Ovary (tissue), 9 donors: Measurements from ENCODE around the gene CPSF2. TPM values are rescaled to one million over a fixed set of nuclear protein-coding genes. Genes with fewer than 3 reads are reported as not detected.
"Not testable (repeated sequence)": the region's sequence is repeated elsewhere in the genome, so short reads cannot be mapped to it uniquely, and the experiment has no call there.

Source experiments
- DNase-seq, 5 donors: peaks; one replicate each; pipeline ENCODE4 v3.0.0-alpha.2; 2019 to 2020
- H3K27ac ChIP-seq, 2 donors: fragments of 200-600 bp; one replicate each; pipeline versions ENCODE4 v1.5.1 to v1.8.0; 2019 to 2022
- H3K27me3 ChIP-seq: fragments of 200-600 bp; one replicate; pipeline ENCODE4 v1.8.0; 2022
- H3K36me3 ChIP-seq: fragments of 200-600 bp; sonication (generic); one replicate; pipeline ENCODE4 v1.5.1; 2019
- H3K4me1 ChIP-seq: one replicate; pipeline ENCODE4 v1.8.1; 2013; ENCODE audit warnings: mild to moderate bottlenecking, moderate library complexity; ENCODE audit not compliant: insufficient read depth
- H3K4me3 ChIP-seq: fragments of 200-600 bp; sonication (generic); one replicate; pipeline ENCODE4 v1.5.1; 2017
- H3K9me3 ChIP-seq, 2 donors: fragments of 200-600 bp in 1 of 2; sonication (generic) in 1 of 2; one replicate each; pipeline versions ENCODE4 v1.5.1 to v1.8.1; 2013 to 2019; ENCODE audit warnings: mild to moderate bottlenecking in 1 of 2, moderate library complexity in 1 of 2
- CTCF ChIP-seq, 3 donors: fragments of 450-650 bp in 2 of 3; fragments of 200-600 bp in 1 of 3; IDR thresholded peaks; one replicate each; pipeline versions ENCODE4 v1.5.1 to v1.8.0; 2016 to 2022; ENCODE audit warnings: antibody characterized with exemption in 3 of 3, mild to moderate bottlenecking in 1 of 3
- EP300 ChIP-seq: sonication (generic); formaldehyde crosslinking; IDR thresholded peaks from one replicate; pipeline ENCODE4 v1.6.1; 2017; ENCODE audit warnings: antibody characterized with exemption
- POLR2A ChIP-seq: fragments of 450-650 bp; IDR thresholded peaks from one replicate; pipeline ENCODE4 v1.6.1; 2017; ENCODE audit warnings: antibody characterized with exemption, mild to moderate bottlenecking, moderate library complexity
- whole genome bisulfite sequencing, 3 donors: extraction: QIAGEN DNeasy Blood & Tissue Kit in 1 of 3; methylation state at CpG; one replicate each; pipeline versions ENCODE4 v1.1.5 to v1.1.7; 2013 to 2017; 5-methylcytosine and 5-hydroxymethylcytosine counted together
- intact Hi-C, 4 donors: fragments of 100-400 bp; cut with DNase I; formaldehyde crosslinking; loops; one replicate each; pipeline versions ENCODE4 v1.11.0 to v1.15.1; 2022 to 2023
- polyA plus RNA-seq, 2 donors: library from polyadenylated mRNA; stranded (reverse); fragments of 200-250 nt in 1 of 2; fragments of 350-450 nt in 1 of 2; fragmentation: Illumina TruSeq in 1 of 2; extraction: RNeasy Lipid Tissue Mini Kit (QIAGEN cat#74804) in 1 of 2; gene quantifications; one replicate each; pipeline ENCODE4 v1.2.3, GENCODE V29; 2013 to 2014
- total RNA-seq, 7 donors: library from RNA; depleted of rRNA in 2 of 7; stranded (reverse); fragments of >200 nt in 2 of 7; fragmentation: NEBNext Ultra II Directional in 3 of 7; extraction: Animal tissue kit (Norgen Biotek cat#: 25700) in 3 of 7; gene quantifications; one replicate each; pipeline versions ENCODE4 v1.1.0 to v1.2.4, GENCODE V29; 2016 to 2023
- donor health status: DM: no; HTN: no; CAD: no; lungs with moderate emphysema.
- donor health status: DM: no; HTN: no; CAD: no.
- donor health status: Bipolar disorder and iron deficiency.
- donor health status: DM: yes; HTN: yes; CAD: no.
- donor health status: DM: no; HTN: no; CAD: no.
- donor health status: DM: yes; HTN: yes; CAD: no.

CPSF2 gene
- total and polyA plus RNA-seq, 9 donors = 9.2 to 61.9 (median 37.7) TPM

GRCh38 chr14:92185559-92185958 lies 63.8 kb downstream of the CPSF2 start:
- Histone ChIP-seq H3K4me1 (no peaks in the 10 kb centered on the region), H3K27ac (no peak overlapping the region), H3K4me3 (no peak overlapping the region), H3K27me3 (no peaks in the 10 kb centered on the region), H3K36me3 (no peaks in the 10 kb centered on the region), H3K9me3 (no peaks in the 10 kb centered on the region)
- intact Hi-C loops = no loop called here
- no peak for TF ChIP-seq CTCF (IDR thresholded peaks at IDR 0.05)
- TF ChIP-seq EP300 = no peak
- no peak for TF ChIP-seq POLR2A
- WGBS, 3 donors = 81 to 93% (median 90%) methylated on average over 6 of the region's 6 CpGs
- no peak for DNase-seq

GRCh38 chr14:92187616-92188015 lies 65.8 kb downstream of the CPSF2 start:
- H3K27ac ChIP-seq, H3K27me3 ChIP-seq, DNase-seq, H3K36me3 ChIP-seq, H3K4me3 ChIP-seq, intact Hi-C loops, H3K9me3 ChIP-seq, H3K4me1 ChIP-seq: not testable (repeated sequence)
- WGBS, 3 donors = 75 to 94% (median 90%) methylated on average over 8 to 23 of the region's 23 CpGs

GRCh38 chr14:92190768-92191167 lies 69.0 kb downstream of the CPSF2 start:
- no peak for DNase-seq
- TF ChIP-seq POLR2A = no peak
- intact Hi-C loops = no loop called here
- H3K36me3 ChIP-seq = no peaks in the 10 kb centered on the region
- 75 to 77% (median 77%) methylated on average over 6 of the region's 6 CpGs for WGBS, 3 donors
- no peak overlapping the region for H3K4me3 ChIP-seq
- no peaks in the 10 kb centered on the region for H3K4me1 ChIP-seq
- H3K27ac ChIP-seq = no peak overlapping the region
- H3K27me3 ChIP-seq = no peaks in the 10 kb centered on the region
- H3K9me3 ChIP-seq = no peaks in the 10 kb centered on the region

GRCh38 chr14:92198804-92199203 lies 77.0 kb downstream of the CPSF2 start:
- no peak overlapping the region for H3K27ac ChIP-seq
- TF ChIP-seq CTCF (IDR thresholded peaks at IDR 0.05) (no peak), POLR2A (no peak), EP300 (no peak)
- 76 to 83% (median 79%) methylated on average over 5 of the region's 5 CpGs for WGBS, 3 donors

GRCh38 chr14:92199763-92200162 lies 78.0 kb downstream of the CPSF2 start:
- WGBS, 3 donors = 46 to 50% (median 49%) methylated on average over 6 of the region's 6 CpGs
- H3K4me1 ChIP-seq = no peaks in the 10 kb centered on the region
- no peaks in the 10 kb centered on the region for H3K9me3 ChIP-seq
- intact Hi-C loops = no loop called here
- H3K4me3 ChIP-seq = no peak overlapping the region
- H3K27ac ChIP-seq = no peak overlapping the region
- no peak for DNase-seq
- TF ChIP-seq CTCF (IDR thresholded peaks at IDR 0.05) = no peak
- no peak for TF ChIP-seq POLR2A
- no peak for TF ChIP-seq EP300
- no peaks in the 10 kb centered on the region for H3K27me3 ChIP-seq
- no peaks in the 10 kb centered on the region for H3K36me3 ChIP-seq

More at GRCh38 chr14:92198804-92199203, 77.0 kb downstream of the CPSF2 start:
- H3K4me1 ChIP-seq = no peaks in the 10 kb centered on the region
- H3K9me3 ChIP-seq = no peaks in the 10 kb centered on the region
- no peak for DNase-seq
- no peak overlapping the region for H3K4me3 ChIP-seq
- no peaks in the 10 kb centered on the region for H3K36me3 ChIP-seq
- H3K27me3 ChIP-seq = no peaks in the 10 kb centered on the region
- intact Hi-C loops = no loop called here

- Histone ChIP-seq H3K27ac (no peak overlapping the region), H3K4me3 (no peak overlapping the region), H3K36me3 (no peaks in the 10 kb centered on the region), H3K4me1 (no peaks in the 10 kb centered on the region), H3K27me3 (no peaks in the 10 kb centered on the region), H3K9me3 (no peaks in the 10 kb centered on the region)
- WGBS, 3 donors = 74 to 78% (median 77%) methylated on average over 7 of the region's 7 CpGs
- DNase-seq = no peak
- no peak for TF ChIP-seq EP300
- TF ChIP-seq CTCF (IDR thresholded peaks at IDR 0.05) = no peak
- TF ChIP-seq POLR2A = no peak
- intact Hi-C loops = no loop called here
Observed at GRCh38 chr14:92203116-92203515, 81.3 kb downstream of the CPSF2 start.
